Measurements from ENCODE around the gene CSRNP3.

DNA sequence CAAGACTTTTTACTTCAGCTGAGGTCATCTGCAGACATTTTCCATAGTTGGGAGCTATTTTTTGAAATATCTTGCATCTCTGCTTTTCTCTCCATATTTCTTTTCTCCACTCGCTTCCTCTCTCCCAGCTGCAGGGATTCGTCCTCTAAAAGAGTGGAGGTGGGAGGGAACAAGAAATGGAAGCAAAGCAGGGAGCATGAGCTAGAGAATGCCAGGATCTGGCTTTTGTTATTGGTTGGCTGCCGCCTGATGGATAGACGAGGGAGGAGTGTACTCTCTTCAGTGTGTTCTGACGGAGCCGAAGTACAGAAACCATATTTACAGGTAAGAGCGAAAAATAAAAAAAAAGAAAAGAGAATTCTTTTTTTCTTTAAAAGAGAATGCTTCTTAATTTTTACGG is at the start of gene CSRNP3:
- TF ChIP-seq, protein P1, sequence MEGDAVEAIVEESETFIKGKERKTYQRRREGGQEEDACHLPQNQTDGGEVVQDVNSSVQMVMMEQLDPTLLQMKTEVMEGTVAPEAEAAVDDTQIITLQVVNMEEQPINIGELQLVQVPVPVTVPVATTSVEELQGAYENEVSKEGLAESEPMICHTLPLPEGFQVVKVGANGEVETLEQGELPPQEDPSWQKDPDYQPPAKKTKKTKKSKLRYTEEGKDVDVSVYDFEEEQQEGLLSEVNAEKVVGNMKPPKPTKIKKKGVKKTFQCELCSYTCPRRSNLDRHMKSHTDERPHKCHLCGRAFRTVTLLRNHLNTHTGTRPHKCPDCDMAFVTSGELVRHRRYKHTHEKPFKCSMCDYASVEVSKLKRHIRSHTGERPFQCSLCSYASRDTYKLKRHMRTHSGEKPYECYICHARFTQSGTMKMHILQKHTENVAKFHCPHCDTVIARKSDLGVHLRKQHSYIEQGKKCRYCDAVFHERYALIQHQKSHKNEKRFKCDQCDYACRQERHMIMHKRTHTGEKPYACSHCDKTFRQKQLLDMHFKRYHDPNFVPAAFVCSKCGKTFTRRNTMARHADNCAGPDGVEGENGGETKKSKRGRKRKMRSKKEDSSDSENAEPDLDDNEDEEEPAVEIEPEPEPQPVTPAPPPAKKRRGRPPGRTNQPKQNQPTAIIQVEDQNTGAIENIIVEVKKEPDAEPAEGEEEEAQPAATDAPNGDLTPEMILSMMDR (IDR thresholded peaks at IDR 0.05): no peak
- TF ChIP-seq SIN3A (IDR thresholded peaks at IDR 0.05; ENCODE audit: borderline replicate concordance, insufficient read depth, low read depth, low read length) (no peak), POLR2AphosphoS5 (IDR thresholded peaks at IDR 0.05; ENCODE audit: low read depth, low read length) (no peak)

Measured in Panc1 (cell line).